SK-N-SH treated with all-trans-retinoic acid at 6 μM for 48 hours (cell line): Measurements from ENCODE around the gene MUC3A.

Source experiments
- ATAC-seq: fragments of 200-7000 bp; cut with Tn5 transposase; 3 replicates; pipeline ENCODE4 v1.9.1; 2020; ENCODE audit warnings: mild to moderate bottlenecking, moderate library complexity
- ARNTL ChIP-seq: fragments of 450-650 bp; formaldehyde crosslinking; IDR thresholded peaks from 2 replicates; pipeline ENCODE4 v1.5.0; 2020; ENCODE audit warnings: low read depth, mild to moderate bottlenecking, moderate library complexity, borderline replicate concordance
- BACH2 ChIP-seq: fragments of 250-450 bp; sonication (Bioruptor Pico); IDR thresholded peaks from 2 replicates; pipeline ENCODE4 v1.9.0; 2021; ENCODE audit warnings: mild to moderate bottlenecking, borderline replicate concordance
- CREB5 ChIP-seq: fragments of 250-450 bp; sonication (Bioruptor Pico); IDR thresholded peaks from 2 replicates; pipeline ENCODE4 v1.5.1; 2020; ENCODE audit warnings: low read depth, mild to moderate bottlenecking, moderate library complexity
- CSDC2 ChIP-seq: fragments of 250-450 bp; sonication (Bioruptor Pico); IDR thresholded peaks from 2 replicates; pipeline ENCODE4 v1.5.0; 2020; ENCODE audit warnings: mild to moderate bottlenecking, moderate library complexity
- ESRRG ChIP-seq: fragments of 250-450 bp; sonication (Bioruptor Pico); IDR thresholded peaks from 2 replicates; pipeline ENCODE4 v1.6.1; 2021; ENCODE audit warnings: mild to moderate bottlenecking
- GLIS3 ChIP-seq: fragments of 250-450 bp; sonication (Bioruptor Pico); IDR thresholded peaks from 2 replicates; pipeline ENCODE4 v1.5.0; 2020; ENCODE audit warnings: mild to moderate bottlenecking, moderate library complexity
- ISL1 ChIP-seq: fragments of 250-450 bp; sonication (Bioruptor Pico); IDR thresholded peaks from 2 replicates; pipeline ENCODE4 v2.1.2; 2022; ENCODE audit warnings: mild to moderate bottlenecking, moderate library complexity
- OSR1 ChIP-seq: fragments of 250-450 bp; sonication (Bioruptor Pico); IDR thresholded peaks from 2 replicates; pipeline ENCODE4 v1.8.0; 2022; ENCODE audit warnings: moderate library complexity, mild to moderate bottlenecking, inconsistent platforms
- PATZ1 ChIP-seq: fragments of 250-450 bp; sonication (Bioruptor Pico); IDR thresholded peaks from 2 replicates; pipeline ENCODE4 v1.8.0; 2020; ENCODE audit warnings: mild to moderate bottlenecking, moderate library complexity, borderline replicate concordance
- POU6F1 ChIP-seq: fragments of 250-450 bp; sonication (Bioruptor Pico); IDR thresholded peaks from 2 replicates; pipeline ENCODE4 v1.8.0; 2021; ENCODE audit warnings: low read depth, mild to moderate bottlenecking, moderate library complexity, borderline replicate concordance
- PPARA ChIP-seq: fragments of 250-450 bp; sonication (Bioruptor Pico); IDR thresholded peaks from 2 replicates; pipeline ENCODE4 v1.5.0; 2020; ENCODE audit warnings: mild to moderate bottlenecking, borderline replicate concordance
- RARB ChIP-seq: fragments of 250-450 bp; sonication (Bioruptor Pico); IDR thresholded peaks from 2 replicates; pipeline ENCODE4 v1.8.0; 2021; ENCODE audit warnings: mild to moderate bottlenecking, moderate library complexity
- SNAI2 ChIP-seq: fragments of 250-450 bp; sonication (Bioruptor Pico); IDR thresholded peaks from 2 replicates; pipeline ENCODE4 v1.5.0; 2020; ENCODE audit warnings: mild to moderate bottlenecking, moderate library complexity
- TOX ChIP-seq: fragments of 250-450 bp; sonication (Bioruptor Pico); IDR thresholded peaks from 2 replicates; pipeline ENCODE4 v1.8.0; 2021; ENCODE audit warnings: mild to moderate bottlenecking, moderate library complexity, borderline replicate concordance
- TSHZ2 ChIP-seq: fragments of 250-450 bp; sonication (Bioruptor Pico); IDR thresholded peaks from 2 replicates; pipeline ENCODE4 v1.5.0; 2020; ENCODE audit warnings: mild to moderate bottlenecking, moderate library complexity
- ZC3H10 ChIP-seq: fragments of 250-450 bp; sonication (Bioruptor Pico); IDR thresholded peaks from 2 replicates; pipeline ENCODE4 v1.5.1; 2021; ENCODE audit warnings: mild to moderate bottlenecking, moderate library complexity
- ZFP3 ChIP-seq: fragments of 250-450 bp; sonication (Bioruptor Pico); IDR thresholded peaks from 2 replicates; pipeline ENCODE4 v1.5.0; 2020; ENCODE audit warnings: mild to moderate bottlenecking, moderate library complexity
- ZFP30 ChIP-seq: fragments of 450-650 bp; formaldehyde crosslinking; IDR thresholded peaks from 2 replicates; pipeline ENCODE4 v1.5.0; 2022; ENCODE audit warnings: mild to moderate bottlenecking, moderate library complexity
- ZNF565 ChIP-seq: fragments of 450-650 bp; formaldehyde crosslinking; conservative IDR thresholded peaks from 2 replicates; pipeline ENCODE4 v1.5.0; 2020; ENCODE audit warnings: low read depth, mild to moderate bottlenecking, moderate library complexity
- ZNF70 ChIP-seq: fragments of 450-650 bp; formaldehyde crosslinking; IDR thresholded peaks from 2 replicates; pipeline ENCODE4 v1.5.0; 2020; ENCODE audit warnings: mild to moderate bottlenecking, moderate library complexity
- ZNF8 ChIP-seq: fragments of 450-650 bp; formaldehyde crosslinking; IDR thresholded peaks from 2 replicates; pipeline ENCODE4 v1.5.0; 2020; ENCODE audit warnings: mild to moderate bottlenecking, moderate library complexity

MUC3A gene

GRCh38 chr7:100964630-100965029 is 15.3 kb downstream of the MUC3A start:
- TF ChIP-seq TOX (CRISPR knock-in tag) (no peak), ZNF565 (no peak), RARB (CRISPR knock-in tag) (no peak), POU6F1 (CRISPR knock-in tag) (no peak), ARNTL (no peak), GLIS3 (CRISPR knock-in tag) (no peak)
- ATAC-seq, result no peak

GRCh38 chr7:100965045-100965722 is 15.8 kb downstream of the MUC3A start:
- no peak for TF ChIP-seq RARB (CRISPR knock-in tag)
- TF ChIP-seq GLIS3 (CRISPR knock-in tag), result no peak
- TF ChIP-seq SNAI2 (CRISPR knock-in tag), result no peak
- TF ChIP-seq ZC3H10 (CRISPR knock-in tag), result no peak
- TF ChIP-seq TSHZ2, result no peak
- TF ChIP-seq TOX (CRISPR knock-in tag), result no peak
- no peak for TF ChIP-seq ZFP3 (CRISPR knock-in tag)
- TF ChIP-seq CSDC2 (CRISPR knock-in tag), result no peak
- TF ChIP-seq PPARA (CRISPR knock-in tag), result no peak
- TF ChIP-seq ARNTL, result no peak
- TF ChIP-seq POU6F1 (CRISPR knock-in tag), result no peak
- ATAC-seq, result no peak

GRCh38 chr7:100965723-100966541 is 16.6 kb downstream of the MUC3A start:
- ATAC-seq, result peak; percentile 94
- TF ChIP-seq ZNF8 (no peak), PATZ1 (CRISPR knock-in tag) (no peak), POU6F1 (CRISPR knock-in tag) (no peak), CSDC2 (CRISPR knock-in tag) (no peak), ISL1 (CRISPR knock-in tag) (no peak), SNAI2 (CRISPR knock-in tag) (no peak), TSHZ2 (no peak), OSR1 (CRISPR knock-in tag) (no peak), BACH2 (CRISPR knock-in tag) (no peak), CREB5 (CRISPR knock-in tag) (no peak), ESRRG (CRISPR knock-in tag) (no peak), ARNTL (no peak), ZFP30 (CRISPR knock-in tag) (no peak), RARB (CRISPR knock-in tag) (no peak), ZNF70 (CRISPR knock-in tag) (no peak)
